Globus pallidus (tissue), 1 donor: Measurements from ENCODE around the gene CASK.
"Not testable (repeated sequence)": the region's sequence is repeated elsewhere in the genome, so short reads cannot be mapped to it uniquely, and the experiment has no call there.

Source experiments
- DNase-seq: peaks from one replicate; pipeline ENCODE4 v3.0.0-alpha.2; 2015; ENCODE audit warnings: low spot score

CASK gene

DNA sequence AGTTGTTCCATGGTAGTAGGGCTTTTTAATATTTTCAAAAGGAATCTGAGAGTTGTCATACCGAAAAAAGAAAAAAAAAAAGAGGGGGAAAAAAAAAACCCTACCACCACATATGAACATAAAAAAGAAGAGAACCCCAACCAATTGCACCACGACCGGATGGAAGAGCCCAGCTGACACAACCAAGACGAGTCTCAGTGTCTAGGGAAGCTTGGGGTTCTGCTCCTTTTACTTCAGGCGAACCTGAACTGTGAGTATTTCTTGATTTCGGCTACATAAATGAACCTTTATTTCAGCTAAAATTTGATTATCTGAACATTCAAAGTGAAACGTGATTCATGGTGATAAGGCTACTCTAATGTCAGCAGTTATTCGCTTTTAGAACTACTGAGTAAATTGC, 234.5 kb downstream of the CASK start, which contains the start of gene GPR34:
Gene GPR34, plus strand, starts transcription at position 139 of the 400 bp plus-strand sequence. CDS start 6,661 bp downstream, outside the sequence.
- DNase-seq, result no peak

- no peak for DNase-seq
Observed at GRCh38 chrX:41688156-41688555, 235.2 kb downstream of the CASK start.

DNA sequence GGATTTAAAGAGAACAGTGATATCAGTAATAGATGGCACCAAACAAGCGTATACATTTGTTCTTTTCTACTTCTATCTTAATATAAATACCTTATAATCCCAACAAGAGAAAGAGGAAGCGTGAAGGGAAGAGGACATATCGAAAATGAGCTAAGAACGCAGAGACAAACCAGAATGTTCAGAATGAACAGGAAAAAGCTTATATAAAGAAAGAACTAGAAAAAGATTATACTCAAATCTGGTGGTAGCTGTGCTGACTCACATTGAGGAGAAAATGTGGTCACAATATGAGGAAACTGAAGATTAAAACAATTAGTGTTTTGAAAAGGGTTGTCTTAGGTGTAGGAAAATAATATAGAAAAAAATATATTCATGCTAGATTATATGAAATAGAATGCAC, 236.6 kb downstream of the CASK start:
- DNase-seq, result no peak

DNA sequence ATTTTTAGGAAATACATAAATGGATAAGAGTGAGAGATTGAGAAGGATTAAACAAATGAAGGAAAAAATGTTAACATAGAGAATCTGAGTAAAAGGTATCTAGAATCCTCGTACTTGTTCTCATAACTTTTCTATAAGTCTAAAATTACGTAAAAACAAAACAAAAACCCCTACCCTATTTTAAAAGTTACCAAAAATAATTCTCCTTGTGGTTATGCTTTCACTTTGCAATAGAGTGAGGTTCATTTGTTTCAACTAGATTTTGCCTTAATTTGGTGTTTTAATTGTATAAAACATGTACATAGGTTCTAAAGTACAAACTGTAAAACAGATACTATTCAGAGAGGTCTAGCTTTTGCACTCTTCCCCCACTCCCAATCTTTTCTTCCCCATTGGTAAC, 238.4 kb downstream of the CASK start:
- no peak for DNase-seq

- DNase-seq, result no peak
Observed at GRCh38 chrX:41684138-41684537, 239.2 kb downstream of the CASK start.

DNA sequence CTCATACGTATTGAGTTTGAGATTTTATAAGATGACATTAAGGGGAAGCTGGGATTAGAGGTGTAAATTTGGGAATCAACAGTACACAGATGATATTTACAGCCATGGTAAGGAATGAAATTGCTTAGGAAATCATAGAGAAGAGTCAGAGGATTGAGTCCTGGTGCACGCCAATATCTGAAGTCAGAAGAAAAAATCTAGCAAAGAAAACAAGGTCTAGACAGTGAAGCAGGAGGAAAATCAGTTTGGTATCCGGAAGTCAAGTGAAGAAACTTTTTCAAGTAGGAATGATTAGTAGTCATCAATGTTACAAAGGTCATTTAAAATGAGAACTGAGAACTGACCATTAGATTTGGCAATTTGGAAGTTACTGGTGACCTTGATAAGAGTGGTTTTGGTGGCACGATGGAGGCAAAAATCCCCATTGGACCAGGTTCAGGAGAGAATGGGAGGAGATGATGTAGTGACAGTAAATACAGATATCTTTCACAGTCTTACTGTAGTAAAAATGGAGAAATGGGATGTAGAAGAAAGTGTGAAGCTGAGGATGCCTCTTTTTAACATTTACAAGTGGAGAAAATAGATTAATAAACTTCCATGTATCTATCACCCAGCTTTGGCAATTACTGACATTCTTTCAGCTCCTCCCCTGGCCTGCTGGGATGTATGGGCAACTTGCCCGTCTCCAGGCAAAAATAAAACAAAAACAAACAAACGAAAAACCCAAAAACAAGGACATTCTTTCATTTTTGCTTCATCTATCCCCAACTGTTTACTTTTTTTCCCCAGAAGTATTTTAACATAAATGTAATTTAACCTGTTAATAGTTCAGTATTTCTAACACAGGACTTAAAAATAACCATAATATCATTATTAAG, 245.9 kb downstream of the CASK start:
- DNase-seq, result no peak

DNA sequence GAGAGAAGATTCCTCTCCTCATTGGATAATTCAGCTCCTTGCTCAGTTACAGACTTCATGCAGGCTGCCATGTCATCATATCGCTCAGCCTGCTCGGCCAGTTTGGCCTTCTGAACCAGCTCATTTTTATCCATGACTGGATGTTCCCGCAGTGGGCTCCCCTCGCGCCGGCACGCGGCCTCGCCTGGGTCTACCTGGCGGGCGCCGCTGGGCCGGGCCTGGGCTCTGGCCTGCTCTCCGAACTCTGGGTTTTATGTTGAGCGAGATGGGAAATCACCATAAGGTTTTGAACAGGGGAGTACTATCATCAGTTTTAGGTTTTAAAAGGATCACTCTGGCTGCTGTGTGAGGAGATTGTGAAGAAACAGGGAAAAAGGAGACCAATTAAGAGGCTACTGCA, 247.0 kb downstream of the CASK start:
- not testable (repeated sequence) for DNase-seq

DNA sequence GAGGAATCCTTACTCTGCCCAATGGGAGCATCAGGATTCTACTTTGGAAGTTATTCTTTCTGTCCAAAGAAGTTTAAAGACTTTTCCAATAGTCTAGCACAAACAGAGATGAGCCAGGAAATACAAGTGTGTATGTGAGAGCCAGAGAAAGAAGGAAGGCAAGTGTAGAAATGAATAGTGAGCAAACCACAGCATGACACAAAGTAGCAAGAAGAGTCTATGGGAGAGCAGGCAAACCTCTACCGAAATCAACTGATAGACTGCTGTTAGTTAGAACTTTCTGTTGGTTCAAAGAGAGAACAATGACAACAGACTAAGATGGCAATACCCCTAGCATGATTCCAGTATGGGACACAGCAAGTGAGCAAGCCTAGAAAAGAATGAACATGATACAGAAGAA, 250.7 kb downstream of the CASK start:
- DNase-seq, result no peak

DNA sequence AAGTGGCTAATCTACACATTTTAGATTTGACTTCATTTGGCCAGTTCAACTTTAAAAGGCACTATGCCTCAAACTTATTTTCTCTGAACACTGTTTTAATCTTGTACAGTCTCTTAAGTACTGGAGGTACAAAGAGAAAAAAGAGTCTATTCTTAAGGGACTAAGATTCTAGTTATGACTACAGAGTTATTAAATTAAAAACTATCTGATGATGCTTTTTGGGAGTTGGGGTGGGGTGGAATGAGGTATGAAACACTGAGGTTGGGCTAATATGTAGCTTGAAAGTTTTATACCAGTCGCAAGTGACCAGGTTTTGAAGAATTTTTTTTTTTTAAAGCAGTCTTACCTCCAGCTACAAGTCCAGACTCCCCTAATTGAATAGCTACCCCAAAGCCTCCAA, 252.3 kb downstream of the CASK start:
- no peak for DNase-seq

DNA sequence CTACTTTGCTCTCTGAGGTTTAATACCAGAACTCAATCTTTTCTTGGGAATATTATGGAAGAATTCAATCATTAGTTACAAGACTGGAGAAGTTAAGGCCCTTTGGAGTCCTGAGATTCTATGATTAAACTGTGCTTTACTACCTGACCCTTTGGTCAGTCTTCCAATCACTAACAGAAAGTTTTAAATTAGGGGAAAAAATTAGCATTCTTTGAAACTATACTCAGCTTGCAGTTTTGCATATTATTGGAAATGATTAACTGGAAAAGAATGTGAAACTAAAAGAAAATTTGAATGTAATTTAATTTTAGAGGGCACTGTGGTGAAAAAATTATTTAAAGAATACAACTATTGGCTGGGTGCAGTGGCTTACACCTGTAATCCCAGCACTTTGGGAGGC, 253.2 kb downstream of the CASK start:
- no peak for DNase-seq

- no peak for DNase-seq
Observed at GRCh38 chrX:41667631-41668030, 255.7 kb downstream of the CASK start.

- no peak for DNase-seq
Observed at GRCh38 chrX:41666251-41666650, 257.1 kb downstream of the CASK start.

DNA sequence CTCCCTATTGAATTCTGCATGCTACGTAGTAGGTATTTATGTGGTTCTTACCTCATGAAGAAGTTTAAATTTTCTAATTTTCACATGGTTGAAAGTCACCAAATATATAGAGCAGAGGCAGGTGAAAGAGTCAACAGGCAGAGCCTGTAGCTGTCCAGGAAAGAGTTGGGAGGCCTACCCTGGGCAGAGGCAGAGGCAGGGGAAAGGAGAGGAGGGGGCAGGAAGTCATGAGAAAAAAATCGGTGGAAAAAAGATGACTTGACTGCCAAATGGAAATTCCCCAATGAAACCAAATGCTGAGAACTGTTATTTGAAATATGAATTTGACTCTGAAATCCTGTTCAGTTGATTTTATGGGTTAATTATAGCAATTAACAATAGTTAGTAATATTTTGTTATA, 257.7 kb downstream of the CASK start:
- no peak for DNase-seq

DNA sequence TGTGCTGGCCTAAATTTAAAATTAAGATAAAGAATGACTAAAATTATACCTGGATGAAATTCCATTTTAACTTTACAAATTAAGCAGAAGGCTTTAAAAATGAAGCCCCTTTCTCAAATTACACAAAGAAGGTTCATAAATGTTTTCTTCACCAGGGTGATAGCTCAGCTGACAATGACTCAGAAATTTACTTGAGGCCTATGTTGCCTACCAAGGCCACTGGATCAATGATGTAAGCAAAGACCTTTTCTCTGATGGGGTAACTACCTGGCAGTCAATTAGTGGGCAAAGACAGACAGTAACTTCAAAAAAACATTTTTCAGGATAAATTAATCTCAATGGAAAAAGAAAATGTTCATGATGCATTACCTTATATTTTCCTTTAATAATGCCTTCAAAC, 258.4 kb downstream of the CASK start:
- no peak for DNase-seq

- DNase-seq, result no peak
Observed at GRCh38 chrX:41664375-41664901, 258.9 kb downstream of the CASK start.

DNA sequence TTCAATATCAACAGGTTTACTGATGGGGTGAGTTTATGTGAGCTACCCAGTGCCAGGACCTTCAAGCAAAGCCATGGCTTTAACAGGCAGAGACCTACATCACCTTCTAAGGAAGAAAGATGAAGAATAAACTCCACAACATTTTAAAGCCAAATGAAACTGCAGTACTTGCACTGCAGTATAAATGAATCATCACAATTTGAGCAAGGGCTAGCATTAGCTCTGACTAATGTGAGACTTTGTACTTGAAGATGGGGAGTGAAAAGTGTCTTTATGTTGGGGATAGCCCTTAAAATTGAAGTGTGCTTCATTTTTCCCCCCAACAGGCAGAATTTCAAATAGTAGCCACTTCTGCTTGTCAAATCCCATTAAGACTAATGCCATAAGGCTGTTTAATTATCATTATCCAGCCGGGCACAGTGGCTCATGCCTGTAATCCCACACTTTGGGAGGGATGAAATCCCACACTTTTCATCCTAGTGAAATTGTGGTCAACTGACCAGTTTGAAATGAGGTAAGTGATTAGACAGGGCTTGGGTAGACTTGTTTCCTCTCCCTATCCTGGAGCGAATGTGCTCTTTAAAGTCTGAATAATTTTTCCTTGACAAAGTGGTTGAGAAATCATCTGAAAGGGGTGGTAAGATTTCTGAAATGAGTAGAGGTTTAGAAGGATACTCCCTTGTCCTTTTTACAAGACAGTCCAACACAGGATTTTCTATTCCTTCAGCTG, 261.8 kb downstream of the CASK start:
- no peak for DNase-seq

GRCh38 chrX:41655631-41656030, 267.7 kb downstream of the CASK start:
- DNase-seq, result no peak

GRCh38 chrX:41655101-41655500, 268.3 kb downstream of the CASK start:
- no peak for DNase-seq

DNA sequence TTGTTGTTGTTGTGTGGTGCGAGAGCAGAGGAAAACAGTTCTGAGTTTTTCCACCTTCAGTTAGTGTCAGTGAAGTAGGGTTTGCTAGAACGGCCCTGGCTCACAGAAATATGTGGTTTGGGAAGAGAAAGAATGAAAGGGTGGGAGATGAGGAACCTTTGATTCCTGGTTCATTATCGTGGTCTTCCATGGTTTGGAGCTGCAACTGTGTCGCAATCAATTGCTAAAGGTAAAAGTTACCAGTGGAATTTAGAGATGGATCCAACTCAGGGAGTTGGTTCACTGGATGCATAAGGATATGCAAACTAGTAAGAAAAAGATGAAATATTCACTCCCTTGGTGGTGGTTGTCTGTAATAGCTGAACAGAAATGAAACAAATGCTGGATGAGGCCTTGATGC, 270.2 kb downstream of the CASK start:
- no peak for DNase-seq

GRCh38 chrX:41646201-41646600, 277.2 kb downstream of the CASK start:
- DNase-seq, result not testable (repeated sequence)

DNA sequence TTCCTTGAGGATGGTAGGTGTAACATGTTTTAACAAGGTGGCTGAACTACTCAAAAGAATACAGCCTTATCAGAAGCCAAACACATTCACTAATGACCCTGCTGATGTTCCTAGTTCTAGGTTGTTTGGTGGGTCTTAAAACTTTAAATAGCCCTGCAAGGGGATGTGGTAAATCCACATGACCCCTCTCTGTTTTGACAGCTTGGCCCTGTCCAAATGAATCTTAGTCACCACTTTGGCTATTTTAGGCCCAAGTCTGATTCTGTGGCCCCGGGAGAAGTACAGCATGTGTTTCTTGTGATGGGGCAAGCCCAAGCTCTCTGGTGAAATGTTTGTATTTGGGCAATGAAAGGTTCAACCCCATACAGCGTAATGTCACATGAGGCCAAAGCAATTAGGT, 289.1 kb downstream of the CASK start:
- DNase-seq, result peak; percentile 39

DNA sequence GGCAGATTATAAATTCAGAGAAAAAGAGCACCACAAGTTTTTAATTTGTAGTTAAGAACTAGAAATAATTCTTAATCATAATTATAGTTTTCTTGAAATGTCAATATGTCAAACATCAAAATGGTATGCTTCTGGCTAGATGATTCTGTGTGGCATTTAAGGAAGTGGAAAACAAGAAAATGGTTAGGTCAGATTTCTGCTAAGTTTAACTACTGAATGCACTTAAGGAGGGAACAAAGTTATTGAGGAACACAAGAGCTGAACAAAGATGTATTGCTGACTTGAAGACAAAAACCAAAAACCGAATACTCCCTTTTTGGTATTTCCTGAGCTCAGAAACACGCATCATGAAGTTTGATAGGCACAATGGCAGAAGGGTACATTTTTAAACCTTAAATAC, 293.3 kb downstream of the CASK start:
- no peak for DNase-seq

- no peak for DNase-seq
Observed at GRCh38 chrX:41629539-41629938, 293.8 kb downstream of the CASK start.
